ENCODE results near the gene MORC2.

Gene MORC2

GRCh38 chr22:30889268-30889995 lies 79.1 kb downstream of the MORC2 start:
- H3K4me3 ChIP-seq (ENCODE audit: low read depth in 1 of 2, low read length in 1 of 2), result no peak overlapping the region
- H3K27me3 ChIP-seq, result no peaks in the 10 kb centered on the region
- no peaks in the 10 kb centered on the region for H3K36me3 ChIP-seq
- no peaks in the 10 kb centered on the region for H3K9me3 ChIP-seq
- no peak for TF ChIP-seq CTCF (IDR thresholded peaks at IDR 0.05)
- no peak overlapping the region for H3K27ac ChIP-seq
- no peaks in the 10 kb centered on the region for H3K4me1 ChIP-seq (ENCODE audit: control insufficient read depth in 1 of 2, insufficient read depth in 1 of 2, low read depth in 1 of 2, low read length in 1 of 2)

GRCh38 chr22:30887861-30888260 lies 80.7 kb downstream of the MORC2 start:
- H3K27me3 ChIP-seq, result no peaks in the 10 kb centered on the region
- no peaks in the 10 kb centered on the region for H3K36me3 ChIP-seq
- H3K4me3 ChIP-seq (ENCODE audit: low read depth in 1 of 2, low read length in 1 of 2), result no peak overlapping the region
- TF ChIP-seq CTCF (IDR thresholded peaks at IDR 0.05), result no peak
- no peak overlapping the region for H3K27ac ChIP-seq
- H3K9me3 ChIP-seq, result no peaks in the 10 kb centered on the region
- H3K4me1 ChIP-seq (ENCODE audit: control insufficient read depth in 1 of 2, insufficient read depth in 1 of 2, low read depth in 1 of 2, low read length in 1 of 2), result no peaks in the 10 kb centered on the region

- no peaks in the 10 kb centered on the region for H3K36me3 ChIP-seq
- no peaks in the 10 kb centered on the region for H3K4me1 ChIP-seq (ENCODE audit: control insufficient read depth in 1 of 2, insufficient read depth in 1 of 2, low read depth in 1 of 2, low read length in 1 of 2)
- H3K27ac ChIP-seq, result no peak overlapping the region
- TF ChIP-seq CTCF (IDR thresholded peaks at IDR 0.05), result no peak
- no peaks in the 10 kb centered on the region for H3K9me3 ChIP-seq
- no peak overlapping the region for H3K4me3 ChIP-seq (ENCODE audit: low read depth in 1 of 2, low read length in 1 of 2)
- H3K27me3 ChIP-seq, result no peaks in the 10 kb centered on the region
These were observed 81.1 kb downstream of the MORC2 start for GRCh38 chr22:30887453-30887852.

- Histone ChIP-seq H3K27me3 (no peaks in the 10 kb centered on the region), H3K4me1 (ENCODE audit: control insufficient read depth in 1 of 2, insufficient read depth in 1 of 2, low read depth in 1 of 2, low read length in 1 of 2) (no peaks in the 10 kb centered on the region), H3K27ac (no peak overlapping the region), H3K4me3 (ENCODE audit: low read depth in 1 of 2, low read length in 1 of 2) (no peak overlapping the region), H3K9me3 (no peaks in the 10 kb centered on the region), H3K36me3 (no peaks in the 10 kb centered on the region)
- TF ChIP-seq CTCF (IDR thresholded peaks at IDR 0.05), result no peak
These were observed 83.0 kb downstream of the MORC2 start for GRCh38 chr22:30885591-30885990.

- Histone ChIP-seq H3K4me3 (ENCODE audit: low read depth in 1 of 2, low read length in 1 of 2) (no peak overlapping the region), H3K27ac (no peak overlapping the region), H3K4me1 (ENCODE audit: control insufficient read depth in 1 of 2, insufficient read depth in 1 of 2, low read depth in 1 of 2, low read length in 1 of 2) (no peaks in the 10 kb centered on the region), H3K9me3 (no peaks in the 10 kb centered on the region), H3K36me3 (no peaks in the 10 kb centered on the region), H3K27me3 (no peaks in the 10 kb centered on the region)
- TF ChIP-seq CTCF (IDR thresholded peaks at IDR 0.05), result no peak
These were observed 83.6 kb downstream of the MORC2 start for GRCh38 chr22:30885001-30885366.

Data from neutrophil (primary cell).